HG03460 (cell line): ENCODE measurements around the gene CRHR2.
"Not testable (repeated sequence)": the region's sequence is repeated elsewhere in the genome, so short reads cannot be mapped to it uniquely, and the experiment has no call there.

Experiments
- ATAC-seq: cut with Tn5 transposase; IDR thresholded peaks from one replicate; pipeline ENCODE4 v1.9.1; 2021; ENCODE audit not compliant: unreplicated experiment

The CRHR2 gene

GRCh38 chr7:30682212-30683083, at the start of gene CRHR2:
Gene CRHR2 (minus strand): TSS chr7:30682456. CDS start chr7:30682280, 176 bp downstream.
- no peak for ATAC-seq

- no peak for ATAC-seq
Measured at GRCh38 chr7:30731581-30731980, 49.3 kb upstream of the CRHR2 start.

- ATAC-seq, result no peak
Measured at GRCh38 chr7:30730996-30731395, 48.7 kb upstream of the CRHR2 start.

- ATAC-seq, result no peak
Measured at GRCh38 chr7:30730097-30730496, 47.8 kb upstream of the CRHR2 start.

- no peak for ATAC-seq
Measured at GRCh38 chr7:30729642-30730041, 47.4 kb upstream of the CRHR2 start.

GRCh38 chr7:30728591-30729100, 46.4 kb upstream of the CRHR2 start:
- ATAC-seq, result no peak

- ATAC-seq, result peak; percentile 63
Measured at GRCh38 chr7:30727061-30727945, 45.0 kb upstream of the CRHR2 start.

- ATAC-seq, result no peak
Measured at GRCh38 chr7:30726296-30727006, 44.2 kb upstream of the CRHR2 start.

- no peak for ATAC-seq
Measured at GRCh38 chr7:30723776-30724175, 41.5 kb upstream of the CRHR2 start.

GRCh38 chr7:30722671-30723070, 40.4 kb upstream of the CRHR2 start:
- no peak for ATAC-seq

GRCh38 chr7:30722187-30722586, 39.9 kb upstream of the CRHR2 start:
- ATAC-seq, result no peak

GRCh38 chr7:30721211-30721610, 39.0 kb upstream of the CRHR2 start:
- ATAC-seq, result no peak

GRCh38 chr7:30719434-30719833, 37.2 kb upstream of the CRHR2 start:
- ATAC-seq, result not testable (repeated sequence)

GRCh38 chr7:30717181-30717580, 34.9 kb upstream of the CRHR2 start:
- no peak for ATAC-seq

GRCh38 chr7:30714129-30714528, 31.9 kb upstream of the CRHR2 start:
- no peak for ATAC-seq

- ATAC-seq, result no peak
Measured at GRCh38 chr7:30713392-30713791, 31.1 kb upstream of the CRHR2 start.

GRCh38 chr7:30710669-30711068, 28.4 kb upstream of the CRHR2 start:
- no peak for ATAC-seq

GRCh38 chr7:30709549-30709948, 27.3 kb upstream of the CRHR2 start:
- no peak for ATAC-seq

- ATAC-seq, result no peak
Measured at GRCh38 chr7:30708983-30709382, 26.7 kb upstream of the CRHR2 start.

GRCh38 chr7:30708412-30708811, 26.2 kb upstream of the CRHR2 start:
- no peak for ATAC-seq
